ENCODE measurements around the gene GRB10. TPM values are rescaled to one million over a fixed set of nuclear protein-coding genes. Genes with fewer than 3 reads are reported as not detected.

GRB10 gene
- total RNA-seq, 4 donors from 2014 or later = 3.5 to 35.1 (median 9.2) TPM

DNA sequence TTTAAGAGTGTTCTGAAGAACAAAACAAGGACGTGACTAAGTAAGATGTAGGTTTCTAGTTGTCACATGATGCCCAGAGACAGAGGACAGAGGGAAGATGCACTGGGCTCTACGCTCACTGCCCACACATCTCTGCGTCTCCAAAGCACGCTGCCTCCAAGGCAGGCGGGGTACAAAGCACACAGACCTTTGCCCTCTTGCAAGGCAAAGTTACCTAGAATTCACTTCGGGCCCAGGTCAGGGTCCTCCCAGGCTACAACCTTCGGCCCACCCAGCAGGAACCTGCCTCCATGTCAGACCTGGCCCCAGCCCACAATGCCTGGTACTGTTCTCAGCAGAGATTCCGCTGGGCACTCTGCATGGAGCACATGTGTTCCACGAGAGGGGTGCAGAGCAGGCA is 26.5 kb downstream of the GRB10 start:
- 92 to 95% methylated on average over 5 to 7 of the region's 9 CpGs for WGBS, 2 donors
- intact Hi-C loops (cut with DNase I) = no loop called here
- Histone ChIP-seq H3K4me1 (peaks cover 0 to 10% (median 0%) of the 10 kb centered on the region in 3 donors), H3K27me3 (no peaks in the 10 kb centered on the region), H3K4me3 (no peak overlapping the region), H3K9me3 (no peaks in the 10 kb centered on the region), H3K36me3 (peaks cover 0 to 30% (median 0%) of the 10 kb centered on the region in 3 donors), H3K27ac (no peak overlapping the region)
- no peak for DNase-seq
- TF ChIP-seq POLR2A (IDR thresholded peaks at IDR 0.05) = no peak
- TF ChIP-seq, protein P1, sequence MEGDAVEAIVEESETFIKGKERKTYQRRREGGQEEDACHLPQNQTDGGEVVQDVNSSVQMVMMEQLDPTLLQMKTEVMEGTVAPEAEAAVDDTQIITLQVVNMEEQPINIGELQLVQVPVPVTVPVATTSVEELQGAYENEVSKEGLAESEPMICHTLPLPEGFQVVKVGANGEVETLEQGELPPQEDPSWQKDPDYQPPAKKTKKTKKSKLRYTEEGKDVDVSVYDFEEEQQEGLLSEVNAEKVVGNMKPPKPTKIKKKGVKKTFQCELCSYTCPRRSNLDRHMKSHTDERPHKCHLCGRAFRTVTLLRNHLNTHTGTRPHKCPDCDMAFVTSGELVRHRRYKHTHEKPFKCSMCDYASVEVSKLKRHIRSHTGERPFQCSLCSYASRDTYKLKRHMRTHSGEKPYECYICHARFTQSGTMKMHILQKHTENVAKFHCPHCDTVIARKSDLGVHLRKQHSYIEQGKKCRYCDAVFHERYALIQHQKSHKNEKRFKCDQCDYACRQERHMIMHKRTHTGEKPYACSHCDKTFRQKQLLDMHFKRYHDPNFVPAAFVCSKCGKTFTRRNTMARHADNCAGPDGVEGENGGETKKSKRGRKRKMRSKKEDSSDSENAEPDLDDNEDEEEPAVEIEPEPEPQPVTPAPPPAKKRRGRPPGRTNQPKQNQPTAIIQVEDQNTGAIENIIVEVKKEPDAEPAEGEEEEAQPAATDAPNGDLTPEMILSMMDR (IDR thresholded peaks at IDR 0.05) = no peak

DNA sequence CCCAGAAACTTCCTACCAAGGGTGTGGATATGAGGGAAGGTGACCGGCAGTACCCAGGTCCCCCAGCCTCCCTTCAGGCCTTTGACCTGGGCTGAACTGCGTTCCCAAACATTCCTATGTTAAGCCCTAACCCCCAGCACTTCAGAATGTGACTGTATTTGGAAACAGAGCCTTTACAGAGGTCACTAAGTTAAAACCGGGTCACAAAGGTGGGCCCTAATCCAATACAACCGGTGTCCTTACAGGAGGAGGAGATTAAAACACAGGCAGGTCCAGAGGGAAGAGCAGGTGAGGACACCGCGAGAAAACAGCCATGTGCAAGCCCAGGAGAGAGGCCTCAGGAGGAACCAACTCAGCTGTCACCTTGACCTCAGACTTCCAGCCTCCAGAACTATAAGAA is 28.0 kb downstream of the GRB10 start:
- no peak for TF ChIP-seq POLR2A (IDR thresholded peaks at IDR 0.05)
- TF ChIP-seq, protein P1 (IDR thresholded peaks at IDR 0.05) = no peak
- intact Hi-C loops (cut with DNase I) = no loop called here
- Histone ChIP-seq H3K4me1 (no peaks in the 10 kb centered on the region), H3K27ac (no peak overlapping the region), H3K9me3 (no peaks in the 10 kb centered on the region), H3K27me3 (no peaks in the 10 kb centered on the region), H3K4me3 (no peak overlapping the region), H3K36me3 (peaks cover 0 to 30% (median 0%) of the 10 kb centered on the region in 3 donors)
- no peak for DNase-seq
- WGBS, 2 donors = 82 to 85% methylated on average over 6 of the region's 6 CpGs

DNA sequence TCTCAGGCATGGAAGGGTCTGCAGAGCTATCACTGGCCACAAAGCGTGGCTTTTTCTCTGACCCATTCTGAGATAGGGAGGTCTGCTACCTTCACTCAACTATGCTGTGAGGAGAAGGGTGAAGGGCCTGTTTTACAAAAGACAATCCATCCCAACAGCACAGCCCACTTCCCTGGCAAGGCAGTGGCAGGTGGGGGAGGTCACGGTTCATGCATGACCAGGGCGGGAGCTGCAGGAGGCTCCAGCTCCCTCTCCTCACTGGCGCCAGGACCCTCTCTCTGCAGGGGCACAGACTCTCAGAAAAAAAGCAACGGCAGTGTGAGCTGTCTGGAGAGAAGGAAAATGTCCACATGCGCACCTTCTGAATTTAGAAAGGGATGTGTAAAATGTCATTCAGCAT is 28.5 kb downstream of the GRB10 start:
- H3K27me3 ChIP-seq = no peaks in the 10 kb centered on the region
- H3K36me3 ChIP-seq = peaks cover 0 to 30% (median 0%) of the 10 kb centered on the region in 3 donors
- TF ChIP-seq, protein P1 (IDR thresholded peaks at IDR 0.05) = no peak
- TF ChIP-seq POLR2A (IDR thresholded peaks at IDR 0.05) = no peak
- 80 to 86% methylated on average over 2 to 6 of the region's 6 CpGs for WGBS, 2 donors
- H3K4me3 ChIP-seq = no peak overlapping the region
- H3K9me3 ChIP-seq = no peaks in the 10 kb centered on the region
- intact Hi-C loops (cut with DNase I) = no loop called here
- H3K27ac ChIP-seq = no peak overlapping the region
- H3K4me1 ChIP-seq = no peaks in the 10 kb centered on the region
- DNase-seq = no peak

DNA sequence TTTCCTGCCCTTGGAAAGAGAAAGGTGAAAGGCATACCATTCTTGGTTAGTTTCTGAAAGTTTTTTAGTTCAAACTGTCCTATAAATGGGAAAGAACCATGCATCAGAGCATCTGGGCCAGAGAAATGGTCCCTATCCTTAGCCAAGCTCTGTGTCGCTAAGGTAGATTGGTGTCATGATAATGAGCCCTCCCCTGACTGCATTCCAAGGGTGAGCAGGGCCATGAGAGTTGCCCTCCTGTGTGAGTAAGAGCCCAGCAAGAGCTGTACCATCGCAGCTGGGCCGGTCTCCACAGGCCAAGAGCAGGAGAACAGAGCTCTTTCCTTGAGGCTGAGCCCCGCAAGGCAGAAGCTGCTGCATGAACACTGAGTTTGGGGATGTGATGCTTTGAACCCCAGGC is 30.3 kb downstream of the GRB10 start:
- Histone ChIP-seq H3K4me3 (no peak overlapping the region), H3K4me1 (no peaks in the 10 kb centered on the region), H3K27ac (no peak overlapping the region), H3K36me3 (peaks cover 0 to 30% (median 0%) of the 10 kb centered on the region in 3 donors), H3K9me3 (no peaks in the 10 kb centered on the region), H3K27me3 (no peaks in the 10 kb centered on the region)
- intact Hi-C loops (cut with DNase I) = no loop called here
- 86% methylated on average over 1 of the region's 4 CpGs; no CpG with 5 or more reads in 1 of the 2 donors for WGBS, 2 donors
- no peak for TF ChIP-seq POLR2A (IDR thresholded peaks at IDR 0.05)
- TF ChIP-seq, protein P1 (IDR thresholded peaks at IDR 0.05) = no peak
- no peak for DNase-seq

DNA sequence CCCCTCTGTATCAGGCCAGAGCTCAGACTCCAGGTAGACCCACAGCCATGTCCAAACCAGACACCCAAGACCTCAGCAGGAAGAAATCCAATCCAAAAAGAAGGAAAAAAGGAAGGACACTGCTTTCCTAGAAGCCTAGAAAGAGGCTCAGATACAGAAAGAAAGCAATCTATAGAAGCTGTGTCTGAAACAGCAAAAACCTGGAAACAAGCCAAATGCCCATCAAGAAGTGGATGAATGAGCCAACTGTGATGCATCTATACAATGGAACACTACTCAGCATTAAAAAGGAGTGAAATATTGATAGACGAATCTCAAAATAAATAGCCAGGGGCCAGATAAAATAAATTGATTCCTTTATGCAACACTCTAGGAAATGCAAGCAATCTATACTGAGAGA is 31.6 kb downstream of the GRB10 start:
- Histone ChIP-seq H3K27ac (no peak overlapping the region), H3K36me3 (peaks cover 0 to 30% (median 0%) of the 10 kb centered on the region in 3 donors), H3K27me3 (no peaks in the 10 kb centered on the region), H3K4me3 (no peak overlapping the region), H3K4me1 (peaks cover 0 to 8% (median 0%) of the 10 kb centered on the region in 3 donors), H3K9me3 (no peaks in the 10 kb centered on the region)
- TF ChIP-seq POLR2A (IDR thresholded peaks at IDR 0.05) = no peak
- TF ChIP-seq, protein P1 (IDR thresholded peaks at IDR 0.05) = no peak
- WGBS, 2 donors = 75 to 80% methylated on average over 1 of the region's 1 CpG
- no peak for DNase-seq
- intact Hi-C loops (cut with DNase I) = no loop called here
